22Rv1 (cell line): ENCODE results near the gene PTPRM.

Experiments used
- H3K27ac ChIP-seq: fragments of 450-650 bp; 2 replicates; pipeline ENCODE4 v1.5.1; 2017
- ZFX ChIP-seq: fragments of 450-650 bp; IDR thresholded peaks from 2 replicates; pipeline ENCODE4 v1.6.1; 2017; ENCODE audit warnings: antibody characterized with exemption, borderline replicate concordance
- TF ChIP-seq, protein P1 (sequence below): fragments of 450-650 bp; IDR thresholded peaks from 2 replicates; pipeline ENCODE4 v1.5.1; 2017; ENCODE audit warnings: mild to moderate bottlenecking

The PTPRM gene

DNA sequence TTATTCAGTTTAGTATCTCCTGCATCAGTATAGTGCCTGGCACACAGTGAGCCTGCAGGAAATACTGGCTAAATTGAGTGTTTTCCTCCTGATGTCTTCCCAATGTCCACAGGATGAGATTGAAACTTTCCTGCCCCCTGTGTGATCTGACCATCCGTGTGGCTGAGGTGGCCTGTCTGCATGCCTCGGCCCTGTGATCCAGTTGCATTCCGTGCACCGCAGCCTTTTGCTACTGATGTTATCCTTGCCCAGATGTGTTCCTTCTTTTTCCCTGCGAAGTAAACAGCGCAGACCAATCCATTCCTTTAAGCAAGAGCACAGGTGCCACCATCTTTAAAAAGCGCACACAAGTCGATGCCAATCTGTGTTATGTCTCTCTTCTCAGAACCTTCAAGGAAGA, 462.6 kb downstream of the PTPRM start:
- TF ChIP-seq, protein P1, sequence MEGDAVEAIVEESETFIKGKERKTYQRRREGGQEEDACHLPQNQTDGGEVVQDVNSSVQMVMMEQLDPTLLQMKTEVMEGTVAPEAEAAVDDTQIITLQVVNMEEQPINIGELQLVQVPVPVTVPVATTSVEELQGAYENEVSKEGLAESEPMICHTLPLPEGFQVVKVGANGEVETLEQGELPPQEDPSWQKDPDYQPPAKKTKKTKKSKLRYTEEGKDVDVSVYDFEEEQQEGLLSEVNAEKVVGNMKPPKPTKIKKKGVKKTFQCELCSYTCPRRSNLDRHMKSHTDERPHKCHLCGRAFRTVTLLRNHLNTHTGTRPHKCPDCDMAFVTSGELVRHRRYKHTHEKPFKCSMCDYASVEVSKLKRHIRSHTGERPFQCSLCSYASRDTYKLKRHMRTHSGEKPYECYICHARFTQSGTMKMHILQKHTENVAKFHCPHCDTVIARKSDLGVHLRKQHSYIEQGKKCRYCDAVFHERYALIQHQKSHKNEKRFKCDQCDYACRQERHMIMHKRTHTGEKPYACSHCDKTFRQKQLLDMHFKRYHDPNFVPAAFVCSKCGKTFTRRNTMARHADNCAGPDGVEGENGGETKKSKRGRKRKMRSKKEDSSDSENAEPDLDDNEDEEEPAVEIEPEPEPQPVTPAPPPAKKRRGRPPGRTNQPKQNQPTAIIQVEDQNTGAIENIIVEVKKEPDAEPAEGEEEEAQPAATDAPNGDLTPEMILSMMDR: no peak
- TF ChIP-seq ZFX: no peak
- no peak overlapping the region for H3K27ac ChIP-seq

DNA sequence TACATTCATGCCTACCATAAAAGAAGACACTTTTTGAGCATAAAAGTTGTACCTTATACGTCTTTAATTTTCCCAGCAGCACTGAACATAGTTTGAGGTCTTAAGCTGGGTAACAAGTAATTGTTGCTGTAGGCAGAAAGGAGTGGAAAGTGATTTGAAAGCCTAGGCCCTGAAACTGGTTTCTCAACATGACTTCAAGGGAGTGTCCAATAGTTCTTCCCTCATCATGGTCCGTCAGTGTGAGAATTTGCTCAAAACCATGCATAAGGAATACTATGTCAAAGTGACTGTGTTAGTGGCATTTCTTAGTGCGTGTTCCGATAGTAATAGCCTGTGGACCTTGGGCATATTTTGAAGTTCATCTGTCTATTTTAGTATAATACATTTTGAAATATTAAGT, 463.1 kb downstream of the PTPRM start:
- TF ChIP-seq, protein P1: no peak
- no peak for TF ChIP-seq ZFX

DNA sequence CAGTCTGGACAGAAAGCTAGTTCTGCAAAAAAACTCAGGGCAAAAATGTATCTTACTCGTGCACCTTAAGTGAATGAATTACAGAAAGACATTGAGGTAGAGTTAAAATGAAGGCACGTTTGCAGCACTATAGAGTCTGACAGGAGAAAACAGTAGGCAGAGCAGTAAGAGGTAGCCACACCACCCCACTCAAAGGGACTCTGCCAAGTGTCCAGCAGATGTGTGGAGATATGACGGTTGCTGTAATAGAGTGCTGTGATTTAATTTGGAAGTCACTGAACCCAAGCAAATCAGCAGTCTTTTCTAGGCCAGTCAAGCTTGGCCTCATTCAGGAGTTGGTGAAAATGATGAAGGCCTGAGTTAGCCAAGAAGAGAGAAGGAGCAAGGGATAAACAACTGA, 464.4 kb downstream of the PTPRM start:
- TF ChIP-seq, protein P1: no peak
- TF ChIP-seq ZFX: no peak
- H3K27ac ChIP-seq: no peak overlapping the region

More for the DNA sequence above, 463.1 kb downstream of the PTPRM start:
- no peak overlapping the region for H3K27ac ChIP-seq

- no peak overlapping the region for H3K27ac ChIP-seq
- TF ChIP-seq ZFX: no peak
- TF ChIP-seq, protein P1: no peak
These were observed 467.6 kb downstream of the PTPRM start for GRCh38 chr18:8034674-8035073.

DNA sequence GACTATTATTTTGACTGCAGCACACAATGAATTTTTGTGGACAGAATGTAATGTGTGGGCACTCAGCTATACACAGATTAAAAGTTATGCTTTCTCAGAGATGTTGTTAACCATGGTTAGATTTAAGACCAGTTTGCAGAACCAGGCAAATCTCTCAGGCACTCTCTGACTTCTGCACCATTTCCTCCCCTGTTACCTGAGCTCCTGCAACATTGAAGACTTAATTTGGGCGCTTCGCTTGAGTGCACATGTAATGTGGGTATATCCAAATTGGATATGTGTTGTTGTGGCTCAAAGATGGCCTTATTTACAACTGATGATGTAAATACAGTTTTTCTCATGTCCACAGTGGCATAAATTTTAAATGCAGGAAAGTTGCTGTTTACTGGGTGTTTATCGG, 469.4 kb downstream of the PTPRM start:
- H3K27ac ChIP-seq: no peak overlapping the region
- TF ChIP-seq, protein P1: no peak
- TF ChIP-seq ZFX: no peak

GRCh38 chr18:8037296-8037695, 470.2 kb downstream of the PTPRM start:
- no peak for TF ChIP-seq ZFX
- TF ChIP-seq, protein P1: no peak
- H3K27ac ChIP-seq: no peak overlapping the region

DNA sequence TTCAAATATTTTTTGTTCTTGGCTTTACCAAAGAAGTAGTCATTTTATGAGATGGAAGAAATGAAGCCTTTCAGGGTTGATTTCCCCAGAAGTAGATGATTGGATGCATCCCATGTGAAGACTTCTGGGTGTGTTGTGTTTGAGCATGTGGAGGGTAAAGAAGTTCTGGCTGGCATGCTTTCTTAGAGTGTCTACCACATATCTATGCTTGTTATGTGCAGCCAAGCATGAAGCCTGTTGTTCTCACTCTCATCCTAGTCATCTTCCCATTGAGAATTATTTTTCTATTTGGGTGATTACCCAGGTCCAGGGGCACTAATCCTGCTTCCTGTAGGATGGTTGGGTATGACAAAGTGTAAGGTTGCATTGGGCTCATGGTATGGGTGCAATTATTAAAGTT, 472.9 kb downstream of the PTPRM start:
- no peak for TF ChIP-seq ZFX
- TF ChIP-seq, protein P1: no peak
- H3K27ac ChIP-seq: no peak overlapping the region
